NCI-H1105 (cell line): ENCODE measurements around the gene LMF2.

Experiments
- DNase-seq: peaks from one replicate; lab custom pipeline; 2025; lab: John Stamatoyannopoulos, UW

LMF2 gene

GRCh38 chr22:50465066-50465930, 42.2 kb downstream of the LMF2 start:
- DNase-seq: no peak

- no peak for DNase-seq
These were observed 43.1 kb downstream of the LMF2 start for GRCh38 chr22:50464451-50464850.

GRCh38 chr22:50463188-50463900, 44.2 kb downstream of the LMF2 start:
- DNase-seq: no peak

GRCh38 chr22:50461979-50462540, 45.4 kb downstream of the LMF2 start:
- no peak for DNase-seq

GRCh38 chr22:50461536-50461935, 46.0 kb downstream of the LMF2 start:
- no peak for DNase-seq

- DNase-seq: no peak
These were observed 46.6 kb downstream of the LMF2 start for GRCh38 chr22:50460938-50461337.

- DNase-seq: no peak
These were observed 47.9 kb downstream of the LMF2 start for GRCh38 chr22:50459496-50460140.

- no peak for DNase-seq
These were observed 48.5 kb downstream of the LMF2 start for GRCh38 chr22:50459016-50459415.

- DNase-seq: no peak
These were observed 50.9 kb downstream of the LMF2 start for GRCh38 chr22:50456466-50457234.

- DNase-seq: no peak
These were observed 51.5 kb downstream of the LMF2 start for GRCh38 chr22:50456026-50456425.

GRCh38 chr22:50455201-50455600, 52.3 kb downstream of the LMF2 start:
- DNase-seq: no peak

GRCh38 chr22:50454556-50455075, 52.9 kb downstream of the LMF2 start:
- DNase-seq: no peak
